ENCODE measurements around the gene PHETA2.

PHETA2 gene, protein sequence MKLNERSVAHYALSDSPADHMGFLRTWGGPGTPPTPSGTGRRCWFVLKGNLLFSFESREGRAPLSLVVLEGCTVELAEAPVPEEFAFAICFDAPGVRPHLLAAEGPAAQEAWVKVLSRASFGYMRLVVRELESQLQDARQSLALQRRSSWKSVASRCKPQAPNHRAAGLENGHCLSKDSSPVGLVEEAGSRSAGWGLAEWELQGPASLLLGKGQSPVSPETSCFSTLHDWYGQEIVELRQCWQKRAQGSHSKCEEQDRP

DNA sequence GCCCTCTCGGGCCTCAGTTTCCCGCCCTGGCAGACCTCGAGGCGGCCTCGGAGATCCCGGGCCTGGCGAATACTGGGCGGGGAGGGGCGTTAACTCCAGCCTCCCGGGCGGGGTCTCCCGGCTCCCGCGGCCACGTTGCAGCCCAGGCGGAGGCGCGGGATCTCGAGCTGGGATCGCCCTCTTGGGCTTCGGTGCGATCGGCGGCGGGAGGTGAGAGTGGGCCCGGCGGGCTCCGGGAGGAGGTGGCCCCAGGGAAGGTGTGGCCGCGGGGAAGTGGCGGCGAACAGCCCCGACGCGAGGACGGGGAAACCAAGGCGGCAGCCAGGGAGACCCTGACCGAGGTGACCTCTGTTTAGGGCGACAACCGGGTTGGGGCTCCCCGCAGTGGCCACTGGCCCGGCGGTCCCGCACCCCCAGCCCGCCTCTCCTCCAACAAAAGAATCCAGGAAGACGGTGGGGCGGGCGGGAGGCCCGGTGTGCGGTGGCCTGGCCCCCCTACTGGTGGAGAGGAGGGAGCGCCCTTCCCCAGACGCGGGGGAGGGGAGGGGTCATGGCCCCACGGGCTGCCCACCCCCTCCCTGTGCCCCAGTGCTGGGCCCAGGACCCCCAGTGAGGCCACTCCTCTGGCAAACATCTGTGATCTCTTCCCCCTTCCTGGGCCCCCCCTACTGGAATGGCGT is at the start of gene PHETA2:
TSS of gene PHETA2 (plus strand) at position 117 of the 680 bp plus-strand sequence. CDS start 3,046 bp downstream, outside the sequence.
- no peak for DNase-seq (ENCODE audit: low read depth)

DNA sequence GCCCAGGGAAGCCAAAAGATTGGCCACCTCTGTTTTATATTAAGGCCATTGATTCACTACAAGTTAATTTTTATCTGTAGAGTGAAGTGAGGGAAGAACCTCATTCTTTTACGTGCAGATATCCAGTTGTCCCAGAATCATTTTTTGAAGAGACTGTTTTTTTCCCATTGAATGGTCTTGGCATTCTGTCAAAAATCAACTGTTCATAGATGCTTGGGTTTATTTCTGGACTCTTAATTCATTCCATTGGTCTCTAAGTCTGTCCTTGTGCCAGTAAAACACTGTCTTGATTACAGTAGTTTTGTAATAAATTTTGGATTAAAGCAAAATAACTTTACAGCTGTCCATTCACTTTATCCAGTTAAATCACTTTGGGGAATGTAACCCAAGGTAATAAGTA is 48.6 kb upstream of the PHETA2 start:
- DNase-seq (ENCODE audit: low read depth): no peak

DNA sequence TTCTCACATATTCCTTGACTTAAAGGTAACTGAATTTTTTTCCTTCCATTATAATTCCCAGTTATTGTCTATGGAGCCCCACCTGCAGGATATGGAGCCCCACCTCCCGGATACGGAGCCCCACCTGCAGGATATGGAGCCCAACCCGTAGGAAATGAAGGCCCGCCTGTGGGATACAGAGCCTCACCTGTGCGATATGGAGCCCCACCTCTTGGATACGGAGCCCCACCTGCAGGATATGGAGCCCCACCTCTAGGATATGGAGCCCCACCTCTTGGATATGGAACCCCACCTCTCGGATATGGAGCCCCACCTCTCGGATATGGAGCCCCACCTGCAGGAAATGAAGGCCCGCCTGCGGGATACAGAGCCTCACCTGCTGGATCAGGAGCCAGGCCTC is 47.3 kb upstream of the PHETA2 start:
- DNase-seq (ENCODE audit: low read depth): no peak

DNA sequence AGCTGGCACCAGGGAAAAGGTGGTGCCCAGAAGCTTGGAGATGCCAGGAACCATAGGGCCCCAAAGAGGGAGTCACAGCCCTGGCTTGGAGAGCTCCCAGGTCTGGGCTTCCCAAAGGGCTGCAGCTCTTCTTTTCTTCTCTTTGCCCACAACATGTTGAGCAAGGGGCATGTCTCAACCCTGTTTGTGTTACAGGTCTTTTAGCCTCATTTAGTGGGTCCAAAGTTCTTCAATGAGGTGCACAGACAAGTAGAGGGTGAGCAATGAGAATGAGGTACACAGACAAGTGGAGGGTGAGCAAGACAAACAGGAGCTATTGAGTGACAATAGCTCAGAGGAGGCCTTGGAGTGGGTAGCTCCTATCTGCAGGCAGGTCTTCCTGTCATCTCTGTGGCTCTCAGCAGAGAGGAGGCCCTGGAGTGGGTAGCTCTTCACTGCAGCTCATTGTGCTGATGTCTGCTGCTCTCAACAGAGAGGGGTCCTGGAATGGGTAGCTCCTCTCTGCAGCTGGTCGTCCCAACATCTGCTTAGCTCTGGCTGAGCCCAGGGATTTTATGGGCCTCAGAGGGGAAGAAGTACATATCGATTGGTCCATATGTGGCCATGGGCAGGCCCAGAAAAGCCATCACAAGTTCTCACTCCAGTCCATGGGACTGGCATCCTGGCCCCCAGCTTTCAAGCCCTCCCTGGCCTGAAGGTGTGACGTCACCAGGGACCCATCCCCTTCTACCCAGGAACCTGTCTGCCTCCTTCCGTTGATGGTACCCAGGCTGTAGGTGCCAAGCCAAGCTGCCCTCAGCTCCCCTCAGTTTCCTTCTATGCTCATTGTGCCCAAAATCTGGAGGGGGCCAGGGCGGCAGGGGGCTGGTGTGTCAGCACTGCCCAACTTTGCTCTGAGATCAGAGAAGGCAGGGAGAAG is 40.5 kb upstream of the PHETA2 start:
- no peak for DNase-seq (ENCODE audit: low read depth)

DNA sequence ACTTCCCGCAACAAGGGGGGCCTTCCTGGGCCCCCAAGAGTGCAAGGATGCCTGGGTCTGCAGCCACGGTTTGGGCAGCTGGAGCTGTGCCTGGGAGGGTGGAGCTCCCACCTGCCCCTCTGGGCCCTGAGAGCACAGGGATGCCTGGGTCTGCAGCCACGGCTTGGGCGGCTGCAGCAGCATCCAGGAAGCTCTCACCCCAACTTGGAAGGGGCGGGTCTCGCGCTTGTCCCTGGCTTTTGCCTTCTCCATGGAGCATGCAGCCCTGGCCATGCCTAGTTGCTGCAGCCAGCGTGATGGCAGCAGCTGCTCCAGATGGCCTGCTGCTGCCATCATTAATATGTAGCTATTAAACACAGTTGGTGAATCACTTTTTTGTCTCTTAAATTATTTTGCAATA is 38.8 kb upstream of the PHETA2 start:
- DNase-seq (ENCODE audit: low read depth): no peak

DNA sequence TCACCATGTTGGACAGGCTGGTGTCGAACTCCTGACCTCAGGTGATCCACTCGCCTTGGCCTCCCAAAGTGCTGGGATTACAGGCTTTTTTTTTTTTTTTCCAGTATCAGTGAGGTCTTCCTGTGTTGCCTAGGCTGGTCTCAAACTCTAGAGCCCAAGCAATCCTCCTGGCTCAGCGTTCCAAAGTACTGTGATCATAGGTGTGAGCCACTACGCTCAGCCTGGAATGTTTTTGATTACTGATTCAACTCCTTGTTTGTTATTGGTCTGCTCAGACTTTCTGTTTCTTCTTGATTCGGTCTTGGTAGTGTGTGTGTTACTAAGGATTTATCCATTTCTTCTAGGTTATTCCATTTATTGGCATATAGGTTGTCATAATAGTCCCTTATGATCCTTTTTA is 34.8 kb upstream of the PHETA2 start:
- DNase-seq (ENCODE audit: low read depth): no peak

DNA sequence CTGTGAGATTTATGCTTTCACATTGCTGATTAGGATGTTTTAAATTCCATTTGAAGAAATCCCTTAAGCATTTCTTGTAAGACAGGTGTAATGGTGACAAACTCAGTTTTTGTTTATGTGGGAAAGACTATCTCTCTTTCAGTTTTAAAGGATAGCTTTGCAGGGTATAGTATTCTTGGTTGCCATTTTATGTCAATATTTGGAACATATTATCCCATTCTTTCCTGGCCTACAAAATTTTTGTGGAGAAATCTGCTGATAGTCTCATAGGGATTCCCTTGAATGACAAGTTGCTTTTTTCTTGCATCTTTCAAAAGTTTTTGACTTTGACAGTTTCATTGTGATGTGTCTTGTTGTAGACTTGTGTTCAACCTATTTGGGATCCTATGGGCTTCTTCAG is 32.3 kb upstream of the PHETA2 start:
- no peak for DNase-seq (ENCODE audit: low read depth)

DNA sequence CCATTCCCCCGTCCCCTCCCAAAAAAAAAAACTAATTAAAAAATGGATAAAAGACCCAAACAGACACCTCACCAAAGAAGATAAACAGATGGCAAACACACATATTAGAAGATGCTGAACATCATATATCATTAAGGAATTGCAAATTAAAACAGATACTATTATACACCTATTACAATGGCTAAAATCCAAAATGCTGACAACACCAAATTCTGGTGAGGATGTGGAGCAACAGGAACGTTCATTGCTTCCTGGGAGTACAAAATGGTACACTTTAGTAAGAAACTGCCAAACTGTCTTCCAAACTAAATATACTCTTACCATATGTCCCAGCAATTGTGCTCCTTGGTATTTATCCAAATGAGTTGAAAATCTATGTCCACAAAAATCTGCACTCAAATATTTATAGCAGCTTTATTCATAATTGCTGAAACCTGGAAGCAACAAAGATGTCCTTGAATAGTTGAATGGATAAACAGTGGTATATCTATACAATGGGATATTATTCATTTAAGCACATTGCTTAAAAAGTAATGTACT is 23.3 kb upstream of the PHETA2 start:
- no peak for DNase-seq (ENCODE audit: low read depth)

DNA sequence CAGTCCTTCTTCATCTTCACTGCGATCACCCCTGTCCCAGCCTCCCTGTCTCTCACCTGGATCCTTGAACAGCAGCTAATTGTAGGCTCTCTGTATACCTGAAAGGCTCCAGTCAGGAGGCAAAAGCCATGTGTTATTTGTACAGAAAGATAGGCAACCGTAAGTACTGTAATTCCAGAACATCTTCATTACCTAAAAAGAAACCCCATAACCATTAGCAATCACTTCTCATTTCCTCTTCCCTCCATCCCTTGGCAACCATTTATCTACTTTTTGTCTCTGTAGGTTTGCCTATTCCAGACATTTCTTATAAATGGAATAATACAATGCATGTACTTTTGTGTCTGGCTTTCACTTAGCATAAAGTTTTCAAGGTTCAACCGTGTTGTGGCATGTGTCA is 21.3 kb upstream of the PHETA2 start:
- no peak for DNase-seq (ENCODE audit: low read depth)

DNA sequence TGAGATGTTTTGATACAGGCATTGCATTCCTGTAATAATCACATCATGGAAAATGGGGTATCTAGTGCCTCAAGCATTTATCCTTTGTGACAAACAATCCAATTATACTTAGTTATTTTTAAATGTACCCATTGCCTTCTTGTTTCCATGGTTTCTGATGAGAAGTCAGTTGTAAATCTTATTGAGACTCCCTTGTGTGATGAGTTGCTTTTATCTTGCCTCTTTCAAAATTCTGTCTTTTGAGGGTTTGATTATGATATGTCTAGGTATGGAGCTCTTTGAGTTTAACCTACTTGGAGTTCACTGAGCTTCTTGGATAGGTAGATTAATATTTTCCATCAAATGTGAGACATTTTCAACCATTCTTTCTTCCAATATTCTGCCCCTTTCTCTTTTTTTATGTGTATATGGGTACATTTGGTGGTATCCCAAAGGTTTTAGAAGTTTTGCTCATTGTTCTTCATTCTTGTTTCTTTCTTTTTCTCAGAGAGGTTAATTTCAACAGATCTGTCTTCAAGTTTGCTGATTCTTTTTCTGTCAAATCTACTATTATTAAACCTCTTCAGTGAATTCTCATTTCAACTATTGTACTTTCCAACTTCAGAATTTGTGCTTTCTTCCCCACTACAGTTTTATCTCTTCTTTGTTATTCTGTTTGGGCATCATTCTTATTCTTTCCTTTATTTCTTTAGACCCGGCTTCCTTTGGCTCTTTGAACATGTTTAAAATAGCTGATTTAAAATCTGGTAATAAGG is 17.1 kb upstream of the PHETA2 start:
- DNase-seq (ENCODE audit: low read depth): no peak

DNA sequence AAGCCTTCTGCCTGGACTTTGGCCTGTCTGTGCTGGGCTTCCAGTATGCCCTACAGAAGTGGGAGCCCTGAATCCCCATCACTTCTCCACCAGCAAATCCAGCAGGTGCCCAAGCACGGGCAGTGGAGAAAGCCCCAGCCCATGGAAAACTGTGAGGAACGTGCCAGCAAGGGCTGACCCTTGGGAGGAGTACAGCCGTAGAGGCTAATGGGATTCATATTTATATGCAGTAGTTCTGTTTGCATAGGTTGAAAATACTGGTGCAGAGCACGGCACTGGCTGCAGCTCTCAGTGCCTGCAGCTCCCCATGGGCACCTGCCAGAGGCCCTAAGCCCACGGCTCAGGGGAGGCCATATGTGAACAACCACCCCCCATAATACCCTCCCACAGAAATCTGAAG is 13.6 kb upstream of the PHETA2 start:
- DNase-seq (ENCODE audit: low read depth): no peak

DNA sequence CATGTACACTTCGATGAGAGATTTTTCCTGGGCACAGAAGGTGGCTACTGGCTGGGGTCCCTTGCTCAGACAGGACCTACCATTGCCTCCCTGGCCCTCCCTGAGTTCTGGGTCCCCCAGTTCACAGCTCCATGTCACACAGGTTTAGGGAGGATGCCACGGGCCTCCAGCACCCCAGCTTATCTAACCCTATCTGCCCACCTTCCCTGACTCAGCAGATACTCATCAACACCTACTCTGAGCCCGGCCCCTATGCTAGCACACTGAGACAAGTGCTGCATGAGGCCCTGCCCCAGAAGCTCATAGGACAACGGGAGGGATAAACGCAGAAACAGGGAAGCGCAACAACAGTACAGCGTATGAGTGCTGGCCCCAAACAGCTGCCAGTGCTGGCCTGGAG is 13.0 kb upstream of the PHETA2 start:
- DNase-seq (ENCODE audit: low read depth): no peak

DNA sequence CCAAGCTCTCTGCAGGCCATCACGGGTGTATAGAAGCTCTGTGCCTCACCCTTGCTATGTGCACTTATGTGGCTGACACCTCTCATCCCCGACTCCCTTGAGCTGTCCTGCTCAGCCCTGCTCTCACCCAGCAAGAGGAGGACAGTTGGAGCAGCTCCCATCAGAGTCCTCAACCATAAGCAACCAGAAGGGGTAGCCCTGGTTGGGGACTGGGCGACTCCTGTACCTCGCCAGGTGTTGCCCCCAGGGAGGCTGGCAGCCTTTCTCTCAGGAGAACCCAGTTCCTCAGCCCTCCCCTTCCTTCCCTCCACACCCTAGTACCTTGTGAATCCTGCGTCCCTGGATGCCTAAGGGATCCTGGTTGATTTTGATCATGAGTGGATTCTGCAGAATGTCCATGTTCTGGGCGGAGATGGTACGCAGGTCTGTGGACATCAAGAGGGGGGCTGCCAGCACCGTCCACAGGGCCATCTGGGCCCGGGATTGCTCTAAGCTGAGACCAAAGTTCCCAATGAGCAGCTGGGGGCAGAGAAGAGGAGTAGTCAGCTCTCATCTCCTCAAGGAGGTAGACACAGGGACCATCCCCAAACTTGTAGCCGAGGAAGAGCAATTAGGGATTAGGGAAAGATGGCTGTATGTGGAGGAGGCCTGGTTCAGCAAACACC is 11.4 kb upstream of the PHETA2 start:
- no peak for DNase-seq (ENCODE audit: low read depth)

DNA sequence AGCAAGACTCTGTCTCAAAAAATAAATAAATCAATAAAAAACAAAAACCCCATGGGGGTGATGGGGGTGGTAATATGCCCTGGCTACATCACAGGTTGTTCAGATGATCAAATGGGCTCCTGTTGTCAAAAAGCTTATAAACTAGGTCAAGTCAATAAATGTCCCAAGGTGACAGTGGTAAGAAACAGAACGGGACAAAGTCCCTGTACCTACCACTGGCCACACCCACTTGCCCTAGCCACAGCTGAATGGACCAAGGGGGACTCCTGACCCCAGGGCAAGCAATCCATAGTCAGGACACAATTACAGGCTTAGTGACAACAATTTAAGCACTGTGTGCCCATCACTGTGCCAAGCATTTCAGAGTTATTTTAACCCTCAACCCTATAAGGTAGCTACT is 9.4 kb upstream of the PHETA2 start:
- DNase-seq (ENCODE audit: low read depth): no peak

DNA sequence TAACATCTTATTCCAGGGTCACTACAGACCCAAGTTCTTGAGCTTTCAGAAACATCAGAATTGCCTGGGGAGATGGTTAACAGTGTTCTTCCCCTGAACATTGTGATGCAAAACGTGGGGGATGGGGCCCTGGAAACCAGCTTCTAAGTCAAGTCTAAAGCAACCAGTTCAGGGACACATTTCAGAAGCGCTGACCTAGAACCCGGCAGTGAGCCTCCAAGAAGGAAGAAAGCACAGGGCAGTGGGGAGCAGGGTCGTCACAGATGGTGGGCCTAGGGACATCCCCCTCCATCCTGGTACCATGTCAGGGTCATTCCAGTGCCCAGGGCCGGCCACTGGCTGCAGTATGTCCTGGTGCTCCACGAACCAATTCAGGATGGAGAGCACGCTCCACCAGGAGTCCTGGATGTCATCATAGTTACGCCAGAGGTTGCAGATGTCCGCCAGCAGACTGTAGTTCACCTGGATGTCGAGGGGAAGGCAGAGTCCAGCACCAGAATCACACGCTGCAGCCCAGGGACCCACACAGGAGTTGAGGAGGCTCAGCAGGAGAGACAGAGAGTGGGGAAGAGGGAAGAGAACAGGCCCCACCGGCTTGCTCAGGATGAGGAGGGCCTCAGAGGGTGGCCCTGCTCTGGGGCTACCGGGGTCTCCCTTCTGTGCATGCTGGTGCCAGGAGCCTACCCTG is 8.5 kb upstream of the PHETA2 start:
- no peak for DNase-seq (ENCODE audit: low read depth)

DNA sequence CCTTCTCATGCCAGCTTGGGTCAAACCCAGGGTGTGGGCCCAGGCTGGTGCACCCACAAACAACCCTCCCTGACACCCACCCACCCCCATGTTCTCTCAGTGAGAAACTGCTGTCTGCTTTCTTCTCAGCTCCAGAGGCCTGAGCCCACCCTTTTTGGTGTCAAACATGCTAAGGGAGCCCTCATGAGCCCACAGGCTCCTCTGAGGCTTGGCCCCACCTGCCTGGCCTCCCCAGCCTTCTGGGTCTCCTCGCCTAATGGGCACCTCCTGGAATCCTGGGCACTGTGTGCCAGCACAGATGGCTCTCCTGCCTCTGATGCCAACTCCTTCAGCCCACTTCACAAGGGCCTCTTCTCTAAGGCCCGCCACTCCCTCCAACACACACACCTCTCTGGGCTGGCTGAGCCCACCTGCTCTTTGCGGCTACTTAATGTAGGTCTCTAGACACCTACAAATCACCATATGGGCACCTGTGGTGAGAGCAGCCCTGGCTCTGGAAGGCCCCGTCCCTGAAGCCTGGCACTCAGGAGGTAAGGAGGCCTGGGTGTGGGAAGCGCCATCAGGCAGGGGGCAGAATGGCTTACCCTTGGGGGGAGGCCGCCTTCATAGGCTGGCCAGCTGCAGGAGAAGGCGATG is 7.8 kb upstream of the PHETA2 start:
- no peak for DNase-seq (ENCODE audit: low read depth)

DNA sequence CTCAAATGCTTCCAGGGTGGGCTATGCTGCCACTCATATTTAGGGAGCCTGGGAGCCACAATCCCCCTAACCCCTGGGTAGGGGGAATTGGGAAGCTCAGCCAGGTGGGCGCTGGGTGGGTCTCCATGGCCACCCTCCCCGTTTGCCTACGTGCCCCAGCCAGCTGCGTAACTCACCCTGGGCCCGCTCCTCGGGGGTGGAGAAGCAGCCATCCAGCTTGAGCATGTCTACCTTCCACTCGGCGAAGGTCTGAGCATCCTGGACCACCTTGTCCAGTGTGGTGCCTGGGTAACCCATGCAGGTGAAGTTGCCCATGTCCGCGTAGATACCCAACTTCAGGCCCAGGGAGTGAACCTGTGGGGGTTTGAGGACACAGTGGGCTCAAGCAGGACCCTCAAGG is 7.1 kb upstream of the PHETA2 start:
- no peak for DNase-seq (ENCODE audit: low read depth)

DNA sequence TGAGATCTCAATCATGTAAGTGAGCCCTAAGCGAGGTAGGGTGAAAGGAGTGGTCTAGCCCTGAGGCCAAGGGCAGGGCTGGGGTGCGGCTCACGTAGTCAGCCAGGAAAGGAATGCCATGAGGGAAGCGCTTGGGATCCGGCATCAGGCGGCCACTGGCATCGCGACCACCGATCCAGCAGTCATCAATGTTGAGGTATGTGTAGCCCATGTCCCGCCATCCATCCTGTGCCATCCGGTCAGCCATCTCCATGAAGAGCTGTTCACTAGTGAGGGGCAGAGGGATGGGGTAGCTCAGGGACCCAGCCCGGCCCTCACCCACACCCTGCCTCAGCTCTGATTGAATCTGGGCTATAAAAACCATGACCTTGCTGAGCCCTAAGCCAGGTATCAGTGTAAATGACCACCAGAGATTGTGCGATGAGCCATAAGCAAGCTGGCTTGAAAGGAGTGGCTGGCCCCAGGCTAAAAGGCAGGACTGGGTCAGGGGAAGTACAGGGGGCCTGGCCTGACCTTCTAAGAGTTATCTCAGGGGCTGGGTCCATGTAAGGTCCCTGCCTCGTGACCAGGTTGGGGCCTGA is 6.3 kb upstream of the PHETA2 start:
- no peak for DNase-seq (ENCODE audit: low read depth)

DNA sequence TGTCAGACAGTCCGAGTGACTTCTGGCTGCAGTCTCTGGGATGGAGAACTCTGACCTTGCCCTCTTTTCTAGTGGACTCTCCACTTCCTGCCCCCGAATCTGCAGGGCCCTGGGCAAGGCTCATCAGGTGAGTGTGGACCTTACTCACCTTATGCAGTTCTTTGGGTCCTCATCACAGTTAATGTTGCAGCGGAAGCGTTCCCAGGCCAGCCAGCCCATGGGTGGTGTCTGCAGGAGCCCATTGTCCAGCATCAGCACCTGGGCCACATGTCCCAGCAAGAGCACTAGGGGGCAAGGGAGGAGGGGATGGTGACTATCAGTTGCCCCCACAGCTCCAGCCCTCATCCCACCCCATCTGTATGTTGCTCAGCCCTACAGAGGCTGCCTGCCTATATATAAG is 5.8 kb upstream of the PHETA2 start:
- no peak for DNase-seq (ENCODE audit: low read depth)

Measured in stimulated activated CD8-positive, alpha-beta memory T cell treated with anti-CD3 and anti-CD28 coated beads, Interleukin-15, amount 100 ng/mL, for 1 hour (primary cell).